ENCODE results near the gene HCLS1.
"Not testable (repeated sequence)": the region's sequence is repeated elsewhere in the genome, so short reads cannot be mapped to it uniquely, and the experiment has no call there.

Gene HCLS1

DNA sequence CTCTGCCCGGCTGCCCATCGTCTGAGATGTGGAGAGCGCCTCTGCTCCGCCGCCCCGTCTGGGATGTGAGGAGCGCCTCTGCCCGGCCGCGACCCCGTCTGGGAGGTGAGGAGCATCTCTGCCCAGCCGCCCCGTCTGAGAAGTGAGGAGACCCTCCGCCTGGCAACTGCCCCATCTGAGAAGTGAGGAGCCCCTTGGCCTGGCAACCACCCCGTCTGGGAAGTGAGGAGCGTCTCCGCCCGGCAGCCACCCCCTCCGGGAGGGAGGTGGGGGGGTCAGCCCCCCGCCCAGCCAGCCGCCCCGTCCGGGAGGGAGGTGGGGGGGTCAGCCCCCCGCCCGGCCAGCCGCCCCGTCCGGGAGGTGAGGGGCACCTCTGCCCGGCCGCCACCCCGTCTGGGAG lies 28.0 kb upstream of the HCLS1 start:
- H3K4me1 ChIP-seq (ENCODE audit: control insufficient read depth, insufficient read depth, low read length, poor library complexity, severe bottlenecking); H3K27ac ChIP-seq (ENCODE audit: low read depth, low read length, severe bottlenecking); H3K9me3 ChIP-seq (ENCODE audit: control insufficient read depth, low read length); H3K4me3 ChIP-seq (ENCODE audit: extremely low read depth, insufficient read depth, low read length, poor library complexity, severe bottlenecking): not testable (repeated sequence)
- peaks cover 55% of the 10 kb centered on the region for H3K36me3 ChIP-seq (ENCODE audit: control insufficient read depth, insufficient read depth, low read length)
- 76 to 91% methylated on average over 4 to 11 of the region's 31 CpGs for WGBS, 2 experiments (ENCODE audit: insufficient coverage in 2 of 2)

DNA sequence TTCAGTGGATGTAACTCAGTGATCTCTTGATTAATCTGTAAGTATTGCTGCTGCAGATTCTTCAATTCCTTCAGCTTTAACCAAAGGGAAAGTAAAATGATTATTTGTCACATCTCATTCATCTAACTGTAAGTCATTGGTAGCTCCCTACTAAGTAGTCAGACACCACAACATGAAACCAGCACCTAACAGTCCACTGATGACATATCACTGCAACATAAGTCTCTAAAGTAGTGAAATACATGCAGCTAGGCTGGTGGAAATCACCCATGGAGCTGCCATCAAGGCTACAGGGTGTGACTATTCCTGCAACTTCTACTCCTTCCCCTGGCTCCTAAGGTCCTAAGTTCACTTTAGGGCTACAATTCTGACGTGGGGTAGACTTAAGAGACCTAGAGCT lies 21.1 kb upstream of the HCLS1 start:
- H3K9me3 ChIP-seq (ENCODE audit: control insufficient read depth, low read length): peaks cover 4% of the 10 kb centered on the region
- H3K4me1 ChIP-seq (ENCODE audit: control insufficient read depth, insufficient read depth, low read length, poor library complexity, severe bottlenecking): no peaks in the 10 kb centered on the region
- peaks cover 55% of the 10 kb centered on the region for H3K36me3 ChIP-seq (ENCODE audit: control insufficient read depth, insufficient read depth, low read length)
- H3K4me3 ChIP-seq (ENCODE audit: extremely low read depth, insufficient read depth, low read length, poor library complexity, severe bottlenecking): no peak overlapping the region
- WGBS, 2 experiments (ENCODE audit: insufficient coverage in 2 of 2): 100% methylated on average over 1 of the region's 1 CpG; no CpG with 5 or more reads in 1 of the 2 experiments
- no peak overlapping the region for H3K27ac ChIP-seq (ENCODE audit: low read depth, low read length, severe bottlenecking)

GRCh38 chr3:121677141-121677540 lies 16.4 kb upstream of the HCLS1 start:
- WGBS, 2 experiments (ENCODE audit: insufficient coverage in 2 of 2): no CpG with 5 or more reads among the region's 2 CpGs
- H3K9me3 ChIP-seq (ENCODE audit: control insufficient read depth, low read length): no peaks in the 10 kb centered on the region
- H3K4me1 ChIP-seq (ENCODE audit: control insufficient read depth, insufficient read depth, low read length, poor library complexity, severe bottlenecking): no peaks in the 10 kb centered on the region
- H3K4me3 ChIP-seq (ENCODE audit: extremely low read depth, insufficient read depth, low read length, poor library complexity, severe bottlenecking): no peak overlapping the region
- no peak overlapping the region for H3K27ac ChIP-seq (ENCODE audit: low read depth, low read length, severe bottlenecking)
- peaks cover 67% of the 10 kb centered on the region for H3K36me3 ChIP-seq (ENCODE audit: control insufficient read depth, insufficient read depth, low read length)

- Histone ChIP-seq H3K36me3 (ENCODE audit: control insufficient read depth, insufficient read depth, low read length) (peaks cover 79% of the 10 kb centered on the region), H3K9me3 (ENCODE audit: control insufficient read depth, low read length) (no peaks in the 10 kb centered on the region)
These were observed 10.0 kb upstream of the HCLS1 start for GRCh38 chr3:121670676-121671075.

GRCh38 chr3:121667333-121667732 lies 6.6 kb upstream of the HCLS1 start:
- Histone ChIP-seq H3K4me3 (ENCODE audit: extremely low read depth, insufficient read depth, low read length, poor library complexity, severe bottlenecking) (no peak overlapping the region), H3K36me3 (ENCODE audit: control insufficient read depth, insufficient read depth, low read length) (peaks cover 91% of the 10 kb centered on the region), H3K27ac (ENCODE audit: low read depth, low read length, severe bottlenecking) (no peak overlapping the region), H3K4me1 (ENCODE audit: control insufficient read depth, insufficient read depth, low read length, poor library complexity, severe bottlenecking) (peaks cover 16% of the 10 kb centered on the region), H3K9me3 (ENCODE audit: control insufficient read depth, low read length) (no peaks in the 10 kb centered on the region)
- WGBS, 2 experiments (ENCODE audit: insufficient coverage in 2 of 2): 84 to 92% methylated on average over 4 of the region's 4 CpGs

More at GRCh38 chr3:121670676-121671075, 10.0 kb upstream of the HCLS1 start:
- H3K4me1 ChIP-seq (ENCODE audit: control insufficient read depth, insufficient read depth, low read length, poor library complexity, severe bottlenecking): no peaks in the 10 kb centered on the region
- H3K27ac ChIP-seq (ENCODE audit: low read depth, low read length, severe bottlenecking): no peak overlapping the region
- no peak overlapping the region for H3K4me3 ChIP-seq (ENCODE audit: extremely low read depth, insufficient read depth, low read length, poor library complexity, severe bottlenecking)

DNA sequence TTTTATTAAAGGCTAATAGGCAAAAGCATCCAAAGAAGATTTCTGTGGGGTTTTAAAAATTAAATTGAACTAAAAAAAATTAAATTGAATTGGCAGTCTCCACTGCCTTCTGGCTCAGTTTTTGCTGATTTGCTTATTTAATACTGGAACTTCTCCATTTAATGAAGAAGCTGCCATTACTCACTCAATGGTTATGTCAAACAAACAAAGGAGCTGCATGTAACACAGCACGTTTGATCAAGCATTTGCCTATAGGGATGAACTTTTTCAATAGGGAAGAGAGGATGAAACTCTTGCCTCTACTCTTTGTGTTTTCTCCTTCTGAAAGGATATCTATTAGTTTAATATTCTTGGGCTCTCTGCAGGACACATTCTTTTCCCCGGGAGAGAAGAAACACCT lies 4.8 kb upstream of the HCLS1 start:
- no peaks in the 10 kb centered on the region for H3K9me3 ChIP-seq (ENCODE audit: control insufficient read depth, low read length)
- peaks cover 86% of the 10 kb centered on the region for H3K36me3 ChIP-seq (ENCODE audit: control insufficient read depth, insufficient read depth, low read length)
- H3K4me3 ChIP-seq (ENCODE audit: extremely low read depth, insufficient read depth, low read length, poor library complexity, severe bottlenecking): no peak overlapping the region
- 100% methylated on average over 1 of the region's 2 CpGs; no CpG with 5 or more reads in 1 of the 2 experiments for WGBS, 2 experiments (ENCODE audit: insufficient coverage in 2 of 2)
- peaks cover 22% of the 10 kb centered on the region for H3K4me1 ChIP-seq (ENCODE audit: control insufficient read depth, insufficient read depth, low read length, poor library complexity, severe bottlenecking)
- no peak overlapping the region for H3K27ac ChIP-seq (ENCODE audit: low read depth, low read length, severe bottlenecking)

DNA sequence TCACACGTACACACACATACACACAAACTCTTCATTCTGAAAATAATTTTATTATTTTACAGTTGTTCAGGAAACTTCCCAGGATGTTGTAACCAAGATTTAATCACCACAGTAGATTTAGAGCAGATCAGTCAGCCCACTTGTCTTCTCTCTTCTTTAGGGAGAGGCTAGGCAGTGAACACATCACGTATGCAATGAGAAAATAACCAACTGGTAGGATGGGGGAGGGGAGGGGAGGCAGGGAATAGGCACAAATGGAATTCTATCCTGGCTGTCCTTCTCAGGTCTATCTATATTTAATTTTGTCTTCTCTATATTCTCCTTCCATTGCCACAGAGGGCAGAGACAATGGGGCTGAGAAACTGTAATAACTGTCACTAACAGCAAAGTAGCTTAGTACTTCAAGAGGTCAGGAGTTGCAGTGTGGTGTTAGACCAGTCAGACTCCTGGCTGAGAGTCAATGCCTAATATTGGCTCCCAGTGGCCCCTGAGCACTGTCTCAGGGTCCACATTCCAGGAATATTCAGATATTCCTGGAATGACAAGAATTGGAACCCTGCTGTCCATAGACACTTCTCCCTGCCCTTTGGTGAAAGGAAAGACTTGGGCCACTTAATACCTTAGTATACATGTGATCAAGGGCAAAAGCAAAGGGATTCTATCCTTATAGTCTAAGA lies 2.6 kb upstream of the HCLS1 start:
- Histone ChIP-seq H3K36me3 (ENCODE audit: control insufficient read depth, insufficient read depth, low read length) (peaks cover 69% of the 10 kb centered on the region), H3K4me1 (ENCODE audit: control insufficient read depth, insufficient read depth, low read length, poor library complexity, severe bottlenecking) (peaks cover 22% of the 10 kb centered on the region), H3K9me3 (ENCODE audit: control insufficient read depth, low read length) (no peaks in the 10 kb centered on the region), H3K27ac (ENCODE audit: low read depth, low read length, severe bottlenecking) (no peak overlapping the region), H3K4me3 (ENCODE audit: extremely low read depth, insufficient read depth, low read length, poor library complexity, severe bottlenecking) (no peak overlapping the region)
- 80% methylated on average over 1 of the region's 2 CpGs; no CpG with 5 or more reads in 1 of the 2 experiments for WGBS, 2 experiments (ENCODE audit: insufficient coverage in 2 of 2)

DNA sequence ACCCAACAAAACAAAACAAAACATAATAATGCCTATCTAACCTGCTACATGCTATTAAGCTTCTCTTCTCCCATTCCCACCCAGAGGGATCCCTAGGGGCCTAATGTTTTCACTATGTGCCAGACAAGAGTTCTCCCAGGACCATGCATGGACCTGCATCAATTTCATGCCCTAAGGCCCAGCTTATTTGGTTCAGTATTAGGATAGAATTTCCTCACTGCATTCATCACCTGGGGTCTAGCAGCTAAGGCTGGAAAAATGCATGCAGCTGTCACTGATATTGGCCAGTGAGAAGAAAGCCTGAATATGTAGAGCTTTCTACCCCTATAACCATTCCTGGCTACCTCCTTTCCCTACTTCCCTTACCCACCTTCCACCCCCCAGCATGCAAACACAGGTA lies 2.0 kb upstream of the HCLS1 start:
- Histone ChIP-seq H3K4me1 (ENCODE audit: control insufficient read depth, insufficient read depth, low read length, poor library complexity, severe bottlenecking) (peaks cover 22% of the 10 kb centered on the region), H3K4me3 (ENCODE audit: extremely low read depth, insufficient read depth, low read length, poor library complexity, severe bottlenecking) (no peak overlapping the region), H3K27ac (ENCODE audit: low read depth, low read length, severe bottlenecking) (no peak overlapping the region), H3K9me3 (ENCODE audit: control insufficient read depth, low read length) (no peaks in the 10 kb centered on the region), H3K36me3 (ENCODE audit: control insufficient read depth, insufficient read depth, low read length) (peaks cover 63% of the 10 kb centered on the region)

DNA sequence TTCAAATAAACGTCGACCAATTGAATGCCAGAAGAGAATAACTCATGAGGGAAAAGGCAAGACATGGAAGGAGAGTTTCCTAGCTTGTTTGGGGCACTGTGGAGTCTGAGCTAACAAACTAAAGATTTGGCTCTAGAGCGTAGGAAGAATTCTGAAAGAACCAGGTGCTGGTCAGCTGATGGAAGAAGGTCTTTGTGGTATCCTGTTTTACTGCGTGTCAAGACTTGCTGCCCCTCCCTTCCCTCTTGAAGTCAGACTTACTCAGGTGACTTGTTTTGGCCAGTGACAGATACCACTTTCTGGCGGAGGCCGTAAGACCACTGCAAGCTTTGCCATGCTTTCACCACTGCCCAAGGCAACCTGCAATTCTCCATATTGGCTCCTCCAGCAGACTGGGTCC lies 673 bp upstream of the HCLS1 start:
- Histone ChIP-seq H3K36me3 (ENCODE audit: control insufficient read depth, insufficient read depth, low read length) (peaks cover 49% of the 10 kb centered on the region), H3K4me1 (ENCODE audit: control insufficient read depth, insufficient read depth, low read length, poor library complexity, severe bottlenecking) (peaks cover 22% of the 10 kb centered on the region), H3K9me3 (ENCODE audit: control insufficient read depth, low read length) (no peaks in the 10 kb centered on the region), H3K27ac (ENCODE audit: low read depth, low read length, severe bottlenecking) (peak overlapping the region; percentile 43), H3K4me3 (ENCODE audit: extremely low read depth, insufficient read depth, low read length, poor library complexity, severe bottlenecking) (no peak overlapping the region)
- 97 to 98% methylated on average over 5 to 6 of the region's 6 CpGs for WGBS, 2 experiments (ENCODE audit: insufficient coverage in 2 of 2)

DNA sequence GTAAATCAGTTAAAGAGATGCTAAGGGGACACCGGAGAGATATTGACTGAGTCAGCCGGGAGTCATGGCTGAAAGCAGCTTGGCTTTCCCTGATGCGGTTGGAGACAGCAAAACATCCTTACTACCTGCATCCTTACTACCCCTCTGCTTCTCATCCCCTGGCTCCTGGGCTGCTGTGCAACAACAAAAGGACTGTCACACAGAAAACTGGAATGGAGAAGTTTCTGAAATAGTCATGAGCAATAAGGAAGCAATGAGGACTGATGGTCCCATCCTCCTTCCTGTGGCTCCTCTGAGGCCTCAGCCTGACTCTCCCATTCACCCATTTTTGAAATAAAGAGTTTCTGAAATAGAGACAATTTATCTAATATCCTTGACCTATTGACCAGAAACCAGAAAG lies 1.1 kb downstream of the HCLS1 start:
- H3K36me3 ChIP-seq (ENCODE audit: control insufficient read depth, insufficient read depth, low read length): peaks cover 32% of the 10 kb centered on the region
- H3K9me3 ChIP-seq (ENCODE audit: control insufficient read depth, low read length): no peaks in the 10 kb centered on the region
- H3K27ac ChIP-seq (ENCODE audit: low read depth, low read length, severe bottlenecking): no peak overlapping the region
- no peak overlapping the region for H3K4me3 ChIP-seq (ENCODE audit: extremely low read depth, insufficient read depth, low read length, poor library complexity, severe bottlenecking)
- H3K4me1 ChIP-seq (ENCODE audit: control insufficient read depth, insufficient read depth, low read length, poor library complexity, severe bottlenecking): peaks cover 20% of the 10 kb centered on the region
- 95% methylated on average over 3 of the region's 3 CpGs; no CpG with 5 or more reads in 1 of the 2 experiments for WGBS, 2 experiments (ENCODE audit: insufficient coverage in 2 of 2)

DNA sequence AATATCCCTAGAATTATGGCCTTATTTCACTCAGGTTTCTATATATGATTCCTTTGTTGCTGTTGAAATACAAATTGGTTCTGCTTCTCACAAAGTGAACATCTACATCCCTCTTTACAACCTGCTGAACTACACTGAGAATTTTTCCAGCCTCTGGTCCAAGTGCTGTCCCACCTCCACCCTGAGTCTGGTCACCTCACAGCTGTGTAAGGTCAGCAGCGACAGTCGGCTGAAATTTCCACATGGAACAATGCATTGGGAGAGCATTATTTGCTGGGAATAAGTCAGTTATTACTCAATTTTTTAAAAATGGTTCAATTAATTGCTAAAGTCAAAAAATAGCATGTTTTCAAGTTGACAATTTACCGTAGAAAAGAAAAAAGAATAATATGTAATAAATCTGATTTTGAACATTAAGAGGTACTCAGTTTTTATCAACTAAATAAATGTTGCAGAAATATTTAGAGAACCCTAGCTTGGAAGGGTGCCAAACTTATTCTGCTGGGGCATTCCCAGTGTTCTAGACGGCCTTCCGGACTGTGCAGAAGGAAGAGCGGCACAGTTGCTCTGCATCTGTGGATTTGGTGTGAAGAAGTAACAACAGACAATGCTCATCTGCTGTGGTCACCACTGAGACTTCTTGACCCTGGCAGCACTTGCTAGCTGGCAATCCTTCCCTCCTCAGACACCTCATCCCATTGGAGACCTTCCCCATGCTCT lies 1.8 kb downstream of the HCLS1 start:
- Histone ChIP-seq H3K36me3 (ENCODE audit: control insufficient read depth, insufficient read depth, low read length) (peaks cover 25% of the 10 kb centered on the region), H3K4me3 (ENCODE audit: extremely low read depth, insufficient read depth, low read length, poor library complexity, severe bottlenecking) (no peak overlapping the region), H3K9me3 (ENCODE audit: control insufficient read depth, low read length) (no peaks in the 10 kb centered on the region), H3K27ac (ENCODE audit: low read depth, low read length, severe bottlenecking) (no peak overlapping the region), H3K4me1 (ENCODE audit: control insufficient read depth, insufficient read depth, low read length, poor library complexity, severe bottlenecking) (peaks cover 15% of the 10 kb centered on the region)
- WGBS, 2 experiments (ENCODE audit: insufficient coverage in 2 of 2): 86% methylated on average over 3 of the region's 6 CpGs; no CpG with 5 or more reads in 1 of the 2 experiments

Data from mesodermal cell (in vitro differentiated cells).